B cell (primary cell): ENCODE results near the gene TMEM143. TPM values are rescaled to one million over a fixed set of nuclear protein-coding genes. Genes with fewer than 3 reads are reported as not detected.

Experiments used
- ATAC-seq: fragments of 200-7000 bp; cut with Tn5 transposase; one replicate; pipeline ENCODE4 v1.10.0; 2021; ENCODE audit warnings: low read depth, mild to moderate bottlenecking, moderate number of reproducible peaks, moderate library complexity
- CTCF ChIA-PET: fragments of 350-600 bp; sonication (Branson Sonifier 250); formaldehyde crosslinking; loops from one replicate; lab custom pipeline; 2021; ENCODE audit warnings: antibody characterized with exemption, inconsistent platforms; lab: Charles Lee
- POLR2A ChIA-PET: fragments of 350-600 bp; sonication (Branson Sonifier 250); formaldehyde crosslinking; loops from one replicate; lab custom pipeline; 2021; ENCODE audit warnings: antibody characterized with exemption; lab: Charles Lee
- DNase-seq: peaks from one replicate; pipeline ENCODE4 v3.0.0; 2013
- H2AFZ ChIP-seq: 2 replicates; pipeline ENCODE4 v1.6.1; 2012; ENCODE audit warnings: mild to moderate bottlenecking, low read depth, low read length; ENCODE audit not compliant: insufficient read depth, poor library complexity, severe bottlenecking
- H3K27ac ChIP-seq, 2 donors: 1 replicate in 1 of 2; 2 replicates in 1 of 2; pipeline ENCODE4 v1.5.1; 2012 to 2013; ENCODE audit warnings: low read length in 2 of 2, mild to moderate bottlenecking in 2 of 2, moderate library complexity in 1 of 2
- H3K27me3 ChIP-seq, 4 experiments: fragments of 200-600 bp in 1 of 4; sonication (generic) in 1 of 4; replicated peaks in 1 of 4; 1 replicate in 2 of 4; 2 replicates in 2 of 4; pipeline versions ENCODE4 v1.6.1 to v1.7.0; 2013 to 2016; ENCODE audit warnings: low read length in 3 of 4, mild to moderate bottlenecking in 2 of 4, mixed read lengths in 1 of 4, moderate library complexity in 1 of 4; ENCODE audit not compliant: insufficient read depth in 4 of 4, control insufficient read depth in 3 of 4; ENCODE audit errors: control extremely low read depth in 1 of 4
- H3K36me3 ChIP-seq, 2 experiments: replicated peaks in 1 of 2; 1 replicate in 1 of 2; 2 replicates in 1 of 2; pipeline versions ENCODE4 v1.6.1 to v1.7.1; 2013; ENCODE audit warnings: low read length in 1 of 2; ENCODE audit not compliant: insufficient read depth in 2 of 2, control insufficient read depth in 1 of 2; ENCODE audit errors: control extremely low read depth in 1 of 2, extremely low read depth in 1 of 2
- H3K4me1 ChIP-seq, 2 donors: fragments of 200-600 bp in 1 of 2; sonication (generic) in 1 of 2; 1 replicate in 1 of 2; 2 replicates in 1 of 2; pipeline versions ENCODE4 v1.5.1 to v1.6.1; 2013 to 2017; ENCODE audit warnings: low read length in 2 of 2; ENCODE audit not compliant: control insufficient read depth in 2 of 2, insufficient read depth in 2 of 2
- H3K4me2 ChIP-seq: replicated peaks from 2 replicates; pipeline ENCODE3; 2012; ENCODE audit warnings: mild to moderate bottlenecking, low read depth, low read length; ENCODE audit not compliant: poor library complexity, severe bottlenecking
- H3K4me3 ChIP-seq, 5 experiments: fragments of 200-600 bp in 1 of 5; sonication (generic) in 1 of 5; 1 replicate in 3 of 5; 2 replicates in 2 of 5; pipeline versions ENCODE4 v1.5.1 to v1.7.0; 2011 to 2016; ENCODE audit warnings: low read length in 4 of 5, mild to moderate bottlenecking in 4 of 5, low read depth in 2 of 5, control low read depth in 1 of 5, moderate library complexity in 1 of 5; ENCODE audit not compliant: insufficient read depth in 1 of 5; ENCODE audit errors: control extremely low read depth in 1 of 5, extremely low read depth in 1 of 5
- H3K79me2 ChIP-seq: fragments of 200-600 bp; sonication (generic); one replicate; pipeline ENCODE4 v1.6.0; 2016; ENCODE audit warnings: low read length; ENCODE audit not compliant: control insufficient read depth, insufficient read depth
- H3K9ac ChIP-seq: fragments of 200-600 bp; sonication (generic); 2 replicates; pipeline ENCODE4 v1.6.1; 2017; ENCODE audit warnings: mild to moderate bottlenecking, low read length, moderate library complexity
- H3K9me3 ChIP-seq, 3 donors: one replicate each; pipeline versions ENCODE4 v1.6.1 to v1.7.1; 2013; ENCODE audit warnings: low read length in 2 of 3; ENCODE audit not compliant: control insufficient read depth in 2 of 3, insufficient read depth in 1 of 3; ENCODE audit errors: control extremely low read depth in 1 of 3
- H4K20me1 ChIP-seq: 2 replicates; pipeline ENCODE4 v1.6.0; 2012; ENCODE audit warnings: mild to moderate bottlenecking, low read length; ENCODE audit not compliant: insufficient read depth, control insufficient read depth, poor library complexity, severe bottlenecking
- H3K27ac Mint-ChIP-seq: one replicate; pipeline ENCODE4 v1.8.0; 2021; ENCODE audit warnings: mixed read lengths
- H3K27me3 Mint-ChIP-seq: one replicate; pipeline ENCODE4 v1.8.0; 2021; ENCODE audit warnings: mixed read lengths
- H3K4me1 Mint-ChIP-seq: one replicate; pipeline ENCODE4 v1.8.0; 2021; ENCODE audit warnings: mixed read lengths
- H3K4me3 Mint-ChIP-seq: one replicate; pipeline ENCODE4 v1.8.0; 2021; ENCODE audit warnings: mixed read lengths
- H3K9me3 Mint-ChIP-seq: one replicate; pipeline ENCODE4 v1.8.0; 2022; ENCODE audit warnings: mixed read lengths; ENCODE audit not compliant: insufficient read depth
- CTCF ChIP-seq: fragments of 200-600 bp; IDR thresholded peaks from one replicate; pipeline ENCODE4 v1.8.0; 2022; ENCODE audit warnings: antibody characterized with exemption, mild to moderate bottlenecking
- EZH2 ChIP-seq: IDR thresholded peaks from 2 replicates; pipeline ENCODE4 v1.6.1; 2012; ENCODE audit warnings: borderline replicate concordance, low read depth, mild to moderate bottlenecking, moderate library complexity, low read length; ENCODE audit not compliant: insufficient read depth, poor library complexity, severe bottlenecking
- WGBS: methylation state at CpG from one replicate; pipeline ENCODE4 v1.1.5; 2013; ENCODE audit warnings: missing lambda C conversion rate; ENCODE audit not compliant: insufficient coverage; 5-methylcytosine and 5-hydroxymethylcytosine counted together
- intact Hi-C: fragments of 100-400 bp; cut with micrococcal nuclease; formaldehyde crosslinking; loops from one replicate; pipeline ENCODE4 v1.10.0; 2022
- polyA plus RNA-seq: library from polyadenylated mRNA; depleted of rRNA; stranded (reverse); fragments of >200 nt; gene quantifications from 2 replicates; pipeline ENCODE4 v1.2.3, GENCODE V29; 2012
- total RNA-seq, 2 donors: library from RNA; stranded (reverse); fragments of 120-200 nt in 1 of 2; gene quantifications; 1 replicate in 1 of 2; 2 replicates in 1 of 2; pipeline versions ENCODE4 v1.2.3 to v1.2.4, GENCODE V29; 2013 to 2022

TMEM143 gene
- total and polyA plus RNA-seq, 2 donors (not counting 1 experiment from before 2014, with no cell fraction given): 30.0 to 34.3 TPM

GRCh38 chr19:48359123-48359522, 4.6 kb downstream of the TMEM143 start:
- ChIA-PET POLR2A (interaction anchor here (0.5 to 0.7 kb wide), 2 partner anchors 25 to 1529 kb away, joined by 3 to 4 read pairs; no protein-coding TSS in a partner anchor), CTCF (no interaction called here)
- Mint-ChIP-seq H3K4me1 (peaks cover 7% of the 10 kb centered on the region), H3K9me3 (no peaks in the 10 kb centered on the region), H3K4me3 (no peak overlapping the region), H3K27ac (no peak overlapping the region), H3K27me3 (no peaks in the 10 kb centered on the region)
- TF ChIP-seq EZH2: no peak
- TF ChIP-seq CTCF: no peak
- Histone ChIP-seq H3K79me2 (no peaks in the 10 kb centered on the region), H3K4me2 (no peak overlapping the region), H4K20me1 (no peaks in the 10 kb centered on the region), H3K4me3 (no peak overlapping the region), H3K27me3 (no peaks in the 10 kb centered on the region), H3K9ac (no peak overlapping the region), H3K4me1 (peaks cover 0 to 12% of the 10 kb centered on the region in 2 donors), H3K27ac (no peak overlapping the region), H2AFZ (no peak overlapping the region), H3K9me3 (no peaks in the 10 kb centered on the region), H3K36me3 (peaks cover 0 to 3% of the 10 kb centered on the region in 2 experiments)
- intact Hi-C loops: no loop called here
- no peak for ATAC-seq
- DNase-seq: no peak
- 100% methylated on average over 5 of the region's 5 CpGs for WGBS

GRCh38 chr19:48355365-48355954, 8.3 kb downstream of the TMEM143 start:
- ChIA-PET POLR2A (no interaction called here), CTCF (interaction anchor here (0.8 kb wide), 1 partner anchor 229 kb away, joined by 3 read pairs; no protein-coding TSS in a partner anchor)
- Histone ChIP-seq H3K27ac (no peak overlapping the region), H3K79me2 (peaks cover 4% of the 10 kb centered on the region), H3K9ac (no peak overlapping the region), H3K4me1 (peaks cover 0 to 5% of the 10 kb centered on the region in 2 donors), H3K4me3 (no peak overlapping the region), H3K36me3 (no peaks in the 10 kb centered on the region), H3K9me3 (no peaks in the 10 kb centered on the region), H4K20me1 (no peaks in the 10 kb centered on the region), H2AFZ (no peak overlapping the region), H3K4me2 (no peak overlapping the region), H3K27me3 (no peaks in the 10 kb centered on the region)
- WGBS: 98% methylated on average over 12 of the region's 12 CpGs
- no peak overlapping the region for H3K4me3 Mint-ChIP-seq
- DNase-seq (no peak), ATAC-seq (no peak)
- TF ChIP-seq CTCF (no peak), EZH2 (no peak)
- intact Hi-C loops: no loop called here
- H3K27ac Mint-ChIP-seq: no peak overlapping the region
- H3K4me1 Mint-ChIP-seq: peaks cover 3% of the 10 kb centered on the region
- H3K27me3 Mint-ChIP-seq: no peaks in the 10 kb centered on the region
- no peaks in the 10 kb centered on the region for H3K9me3 Mint-ChIP-seq
